ENCODE measurements around the gene RCN1.

The RCN1 gene

DNA sequence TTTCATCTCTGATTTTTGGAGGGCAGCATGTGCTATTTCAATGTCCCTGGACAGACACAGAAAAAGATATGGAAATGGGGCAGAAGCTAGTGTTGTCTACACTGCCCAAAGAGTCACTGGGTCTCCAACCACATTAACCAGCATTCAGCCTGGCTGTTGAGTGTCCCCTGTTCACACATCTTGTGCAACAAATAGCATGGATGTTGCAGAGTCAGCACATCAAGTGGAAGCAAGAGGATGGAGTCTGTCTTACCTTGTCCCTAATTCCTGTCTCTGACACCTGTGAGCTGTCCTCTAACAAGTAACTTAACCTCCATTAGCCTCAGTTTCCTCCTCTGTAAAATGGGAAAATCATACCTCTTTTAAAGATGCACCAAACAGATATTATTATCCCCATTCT, 60.2 kb downstream of the RCN1 start:
- DNase-seq (ENCODE audit: low read depth in 2 of 3, low spot score in 2 of 3) = no peak

DNA sequence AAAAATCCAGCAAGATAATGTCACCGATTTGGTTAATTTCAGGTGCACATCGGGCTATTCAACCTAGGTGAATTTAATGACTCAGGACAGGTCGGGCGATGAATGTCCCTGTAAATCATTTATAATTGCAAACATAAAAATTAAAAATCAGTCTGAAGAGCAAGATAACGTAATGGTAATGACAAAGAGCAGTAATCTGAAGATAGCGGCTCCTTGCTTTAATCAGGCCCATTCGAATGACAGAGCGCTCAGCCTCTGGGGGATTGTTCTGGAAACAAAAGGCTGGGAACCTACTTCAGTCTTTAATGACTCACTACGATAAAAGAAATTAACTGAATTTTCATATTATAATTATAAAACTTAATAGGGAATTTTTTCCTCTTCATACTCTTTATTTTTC, 61.3 kb downstream of the RCN1 start:
- no peak for DNase-seq (ENCODE audit: low read depth in 2 of 3, low spot score in 2 of 3)

DNA sequence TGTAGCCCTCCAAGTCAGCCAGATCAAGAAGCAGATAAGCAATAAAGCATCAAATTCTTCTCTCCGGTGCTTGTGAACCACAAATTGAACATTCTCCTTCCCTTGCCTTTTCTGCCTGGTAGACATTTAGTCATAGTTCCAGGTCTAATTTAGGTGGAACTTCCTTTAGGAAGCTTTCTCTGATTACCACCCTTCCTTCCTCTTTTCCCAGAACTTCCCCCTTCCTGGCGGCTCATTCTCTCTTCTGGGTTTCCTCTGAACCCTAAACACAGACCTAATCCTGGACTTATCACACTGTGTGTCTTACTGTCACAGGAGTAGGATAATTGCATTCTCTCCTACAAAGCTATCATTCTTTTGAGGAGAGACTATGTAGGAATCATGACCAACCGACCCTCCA, 61.9 kb downstream of the RCN1 start:
- no peak for DNase-seq (ENCODE audit: low read depth in 2 of 3, low spot score in 2 of 3)

DNA sequence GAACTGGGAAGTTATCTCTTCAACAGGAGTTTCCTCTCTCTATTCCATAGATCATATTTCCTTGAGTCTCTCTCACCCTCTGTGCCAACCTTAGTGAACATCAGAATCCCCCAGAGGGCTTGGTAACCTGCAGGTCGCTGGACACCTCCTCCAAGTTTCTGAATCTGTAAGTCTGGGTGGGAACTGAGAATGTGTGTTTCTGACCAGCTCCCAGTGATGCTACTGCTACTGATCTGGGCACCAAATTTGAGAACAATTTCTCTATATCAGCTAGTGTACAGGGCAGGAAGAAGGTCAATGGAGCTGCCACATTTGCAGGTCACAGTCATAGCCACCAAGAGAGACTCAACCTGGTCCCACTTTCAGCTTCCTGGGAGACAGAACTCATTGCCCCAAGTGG, 62.9 kb downstream of the RCN1 start:
- DNase-seq (ENCODE audit: low read depth in 2 of 3, low spot score in 2 of 3) = no peak

DNA sequence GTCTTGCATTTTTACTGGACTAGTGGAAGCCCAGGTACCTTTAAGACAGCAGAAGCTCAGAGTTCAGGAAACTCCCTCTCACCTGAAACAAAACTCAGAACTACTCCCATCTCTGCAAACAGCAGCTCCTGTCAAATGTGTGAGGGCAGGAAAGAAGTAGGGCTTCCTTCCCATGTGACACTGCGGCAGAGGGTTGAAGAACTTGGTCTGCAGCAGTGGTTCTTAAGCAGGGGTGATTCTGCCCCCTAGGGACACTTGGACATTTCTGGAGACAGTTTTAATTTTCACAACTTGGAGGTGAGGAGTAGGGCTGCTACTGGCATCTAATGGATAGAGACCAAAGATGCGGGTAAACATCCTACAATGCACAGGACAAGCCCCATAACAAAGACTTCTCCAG, 63.4 kb downstream of the RCN1 start:
- DNase-seq (ENCODE audit: low read depth in 2 of 3, low spot score in 2 of 3) = no peak
